Osteoblast (primary cell): ENCODE data around the gene PALLD. TPM values are rescaled to one million over a fixed set of nuclear protein-coding genes. Genes with fewer than 3 reads are reported as not detected.

ENCODE experiments used
- DNase-seq: peaks from one replicate; pipeline ENCODE4 v3.0.0; 2011; ENCODE audit warnings: low spot score, mixed read lengths; ENCODE audit not compliant: insufficient read length; ENCODE audit errors: missing footprints
- H2AFZ ChIP-seq: 2 replicates; pipeline ENCODE4 v1.6.0; 2011; ENCODE audit warnings: mild to moderate bottlenecking, low read length
- H3K27ac ChIP-seq: 2 replicates; pipeline ENCODE4 v1.5.1; 2011; ENCODE audit warnings: mild to moderate bottlenecking, low read depth, low read length, moderate library complexity
- H3K27me3 ChIP-seq: 2 replicates; pipeline ENCODE4 v1.6.0; 2012; ENCODE audit warnings: mild to moderate bottlenecking, control low read depth, inconsistent platforms, low read length, moderate library complexity; ENCODE audit not compliant: insufficient read depth
- H3K36me3 ChIP-seq: 2 replicates; pipeline ENCODE4 v1.5.1; 2011; ENCODE audit warnings: mild to moderate bottlenecking, low read length, control low read depth, moderate library complexity; ENCODE audit not compliant: insufficient read depth
- H3K4me1 ChIP-seq: 2 replicates; pipeline ENCODE4 v1.5.1; 2011; ENCODE audit warnings: mild to moderate bottlenecking, low read length, control low read depth, moderate library complexity; ENCODE audit not compliant: insufficient read depth
- H3K4me2 ChIP-seq: 2 replicates; pipeline ENCODE4 v1.6.0; 2011; ENCODE audit warnings: mild to moderate bottlenecking, low read length; ENCODE audit not compliant: insufficient read depth
- H3K4me3 ChIP-seq: fragments of 200-600 bp; sonication (generic); 3 replicates; pipeline ENCODE4 v1.5.1; 2012; ENCODE audit warnings: mild to moderate bottlenecking, low read length, inconsistent platforms; ENCODE audit not compliant: insufficient read depth
- H3K79me2 ChIP-seq: 2 replicates; pipeline ENCODE4 v1.6.0; 2012; ENCODE audit warnings: mild to moderate bottlenecking, low read length, control low read depth, inconsistent platforms; ENCODE audit not compliant: insufficient read depth
- H3K9me3 ChIP-seq: 2 replicates; pipeline ENCODE4 v1.5.1; 2011; ENCODE audit warnings: low read depth, low read length, control low read depth
- H4K20me1 ChIP-seq: 2 replicates; pipeline ENCODE4 v1.6.0; 2012; ENCODE audit warnings: mild to moderate bottlenecking, low read length, control low read depth; ENCODE audit not compliant: insufficient read depth
- CTCF ChIP-seq: IDR thresholded peaks from 2 replicates; pipeline ENCODE4 v1.5.1; 2011; ENCODE audit warnings: mild to moderate bottlenecking, low read depth, low read length, moderate library complexity; ENCODE audit errors: extremely low read depth
- total RNA-seq: library from RNA; depleted of rRNA; stranded (reverse); fragments of >200 nt; gene quantifications from 2 replicates; pipeline ENCODE4 v1.2.3, GENCODE V29; 2012

The PALLD gene
- total RNA-seq, 1 donor = 244 TPM

GRCh38 chr4:168647646-168648375, 151.0 kb downstream of the PALLD start:
- Histone ChIP-seq H3K4me1 (peaks cover 46% of the 10 kb centered on the region), H3K9me3 (no peaks in the 10 kb centered on the region), H3K4me2 (no peak overlapping the region), H4K20me1 (peaks cover 13% of the 10 kb centered on the region), H3K4me3 (no peak overlapping the region), H3K27me3 (no peaks in the 10 kb centered on the region), H3K36me3 (no peaks in the 10 kb centered on the region), H2AFZ (no peak overlapping the region), H3K79me2 (peaks cover 84% of the 10 kb centered on the region), H3K27ac (peak overlapping the region; percentile 81)
- TF ChIP-seq CTCF = no peak
- peak; percentile 35 for DNase-seq

- Histone ChIP-seq H3K9me3 (no peaks in the 10 kb centered on the region), H3K4me2 (no peak overlapping the region), H3K4me1 (peaks cover 39% of the 10 kb centered on the region), H2AFZ (no peak overlapping the region), H3K36me3 (no peaks in the 10 kb centered on the region), H3K27me3 (no peaks in the 10 kb centered on the region), H3K27ac (peak overlapping the region; percentile 81), H4K20me1 (peaks cover 13% of the 10 kb centered on the region), H3K79me2 (peaks cover 84% of the 10 kb centered on the region), H3K4me3 (no peak overlapping the region)
- no peak for TF ChIP-seq CTCF
- no peak for DNase-seq
These were observed 151.6 kb downstream of the PALLD start for GRCh38 chr4:168648494-168648893.

- Histone ChIP-seq H4K20me1 (peaks cover 13% of the 10 kb centered on the region), H3K79me2 (peaks cover 82% of the 10 kb centered on the region), H3K4me3 (no peak overlapping the region), H3K36me3 (no peaks in the 10 kb centered on the region), H3K4me2 (no peak overlapping the region), H2AFZ (no peak overlapping the region), H3K27me3 (no peaks in the 10 kb centered on the region), H3K27ac (peak overlapping the region; percentile 81), H3K4me1 (peaks cover 36% of the 10 kb centered on the region), H3K9me3 (no peaks in the 10 kb centered on the region)
- DNase-seq = peak; percentile 76
- no peak for TF ChIP-seq CTCF
These were observed 152.1 kb downstream of the PALLD start for GRCh38 chr4:168648929-168649328.

GRCh38 chr4:168651374-168651773, 154.5 kb downstream of the PALLD start:
- peaks cover 57% of the 10 kb centered on the region for H3K4me1 ChIP-seq
- peak overlapping the region; percentile 42 for H3K27ac ChIP-seq
- no peaks in the 10 kb centered on the region for H3K36me3 ChIP-seq
- H3K9me3 ChIP-seq = no peaks in the 10 kb centered on the region
- TF ChIP-seq CTCF = no peak
- H3K4me3 ChIP-seq = no peak overlapping the region
- no peak overlapping the region for H2AFZ ChIP-seq
- H3K4me2 ChIP-seq = peak overlapping the region; percentile 39
- no peak for DNase-seq
- peaks cover 78% of the 10 kb centered on the region for H3K79me2 ChIP-seq
- no peaks in the 10 kb centered on the region for H3K27me3 ChIP-seq
- H4K20me1 ChIP-seq = peaks cover 21% of the 10 kb centered on the region
